Measurements from ENCODE around the gene LRTM2.

- TF ChIP-seq EZH2phosphoT487 (IDR thresholded peaks at IDR 0.05; ENCODE audit: borderline replicate concordance, low read depth, low read length): no peak
- TF ChIP-seq CTCF (conservative IDR thresholded peaks at IDR 0.05; ENCODE audit: low read length): no peak
These were observed 63.1 kb downstream of the LRTM2 start for GRCh38 chr12:1883513-1883912.
